Gastroesophageal sphincter (tissue), 4 donors: ENCODE data around the gene GMDS. TPM values are rescaled to one million over a fixed set of nuclear protein-coding genes. Genes with fewer than 3 reads are reported as not detected.
A peak's percentile ranks its signal among the peaks of the same experiment; 100 is the strongest.

Experiments used
- ATAC-seq: fragments of 150-250 bp; one replicate; pipeline ENCODE4 v1.9.1; 2016; ENCODE audit warnings: mild to moderate bottlenecking, moderate library complexity
- H3K27ac ChIP-seq, 4 donors: fragments of 200-600 bp; sonication (generic) in 3 of 4; 1 replicate in 3 of 4; 2 replicates in 1 of 4; pipeline ENCODE4 v1.5.1; 2016 to 2019
- H3K27me3 ChIP-seq: fragments of 200-600 bp; sonication (generic); one replicate; pipeline ENCODE4 v1.5.1; 2019
- H3K36me3 ChIP-seq, 2 donors: fragments of 200-600 bp; sonication (generic); one replicate each; pipeline ENCODE4 v1.5.1; 2019; ENCODE audit warnings: control low read depth in 1 of 2
- H3K4me1 ChIP-seq, 3 donors: fragments of 200-600 bp; sonication (generic); 1 replicate in 2 of 3; 2 replicates in 1 of 3; pipeline ENCODE4 v1.5.1; 2016 to 2019; ENCODE audit warnings: control low read depth in 2 of 3
- H3K4me3 ChIP-seq, 2 donors: fragments of 200-600 bp; sonication (generic); one replicate each; pipeline ENCODE4 v1.5.1; 2019; ENCODE audit warnings: mild to moderate bottlenecking in 1 of 2, moderate library complexity in 1 of 2
- H3K9me3 ChIP-seq, 3 donors: fragments of 200-600 bp; sonication (generic); one replicate each; pipeline ENCODE4 v1.5.1; 2017 to 2019; ENCODE audit warnings: control low read depth in 2 of 3
- EP300 ChIP-seq: sonication (generic); formaldehyde crosslinking; IDR thresholded peaks from one replicate; pipeline ENCODE4 v1.6.1; 2017; ENCODE audit warnings: antibody characterized with exemption, mild to moderate bottlenecking
- POLR2A ChIP-seq, 2 donors: fragments of 450-650 bp; IDR thresholded peaks; one replicate each; pipeline ENCODE4 v1.6.1; 2017; ENCODE audit warnings: antibody characterized with exemption in 2 of 2, mild to moderate bottlenecking in 2 of 2, moderate library complexity in 1 of 2
- POLR2AphosphoS5 ChIP-seq: sonication (generic); formaldehyde crosslinking; IDR thresholded peaks from one replicate; pipeline ENCODE4 v1.6.1; 2017; ENCODE audit warnings: antibody characterized with exemption
- WGBS, 2 donors: methylation state at CpG; one replicate each; pipeline ENCODE4 v1.1.5; 2018; ENCODE audit warnings: low coverage in 1 of 2; 5-methylcytosine and 5-hydroxymethylcytosine counted together
- total RNA-seq, 4 donors: library from RNA; depleted of rRNA; stranded (reverse); fragments of >200 nt; gene quantifications; one replicate each; pipeline ENCODE4 v1.1.0, GENCODE V29; 2016
- TF ChIP-seq, protein P1 (sequence below), 4 experiments: fragments of 200-600 bp in 2 of 4; fragments of 450-650 bp in 2 of 4; sonication (generic) in 1 of 4; IDR thresholded peaks; one replicate each; pipeline ENCODE4 v1.5.1; 2017 to 2019; ENCODE audit warnings: antibody characterized with exemption in 4 of 4, mild to moderate bottlenecking in 2 of 4, moderate library complexity in 2 of 4

Gene GMDS
- total RNA-seq, 4 donors from 2014 or later = 5.0 to 14.7 (median 6.4) TPM

GRCh38 chr6:1780251-1780867, 465.0 kb downstream of the GMDS start:
- ATAC-seq = no peak
- TF ChIP-seq EP300 (no peak), POLR2AphosphoS5 (no peak), POLR2A (IDR thresholded peaks at IDR 0.05) (no peak)
- TF ChIP-seq, protein P1, sequence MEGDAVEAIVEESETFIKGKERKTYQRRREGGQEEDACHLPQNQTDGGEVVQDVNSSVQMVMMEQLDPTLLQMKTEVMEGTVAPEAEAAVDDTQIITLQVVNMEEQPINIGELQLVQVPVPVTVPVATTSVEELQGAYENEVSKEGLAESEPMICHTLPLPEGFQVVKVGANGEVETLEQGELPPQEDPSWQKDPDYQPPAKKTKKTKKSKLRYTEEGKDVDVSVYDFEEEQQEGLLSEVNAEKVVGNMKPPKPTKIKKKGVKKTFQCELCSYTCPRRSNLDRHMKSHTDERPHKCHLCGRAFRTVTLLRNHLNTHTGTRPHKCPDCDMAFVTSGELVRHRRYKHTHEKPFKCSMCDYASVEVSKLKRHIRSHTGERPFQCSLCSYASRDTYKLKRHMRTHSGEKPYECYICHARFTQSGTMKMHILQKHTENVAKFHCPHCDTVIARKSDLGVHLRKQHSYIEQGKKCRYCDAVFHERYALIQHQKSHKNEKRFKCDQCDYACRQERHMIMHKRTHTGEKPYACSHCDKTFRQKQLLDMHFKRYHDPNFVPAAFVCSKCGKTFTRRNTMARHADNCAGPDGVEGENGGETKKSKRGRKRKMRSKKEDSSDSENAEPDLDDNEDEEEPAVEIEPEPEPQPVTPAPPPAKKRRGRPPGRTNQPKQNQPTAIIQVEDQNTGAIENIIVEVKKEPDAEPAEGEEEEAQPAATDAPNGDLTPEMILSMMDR (IDR thresholded peaks at IDR 0.05) = no peak
- Histone ChIP-seq H3K4me1 (peaks cover 0 to 13% (median 0%) of the 10 kb centered on the region in 3 donors), H3K27me3 (no peaks in the 10 kb centered on the region), H3K27ac (no peak overlapping the region), H3K9me3 (no peaks in the 10 kb centered on the region), H3K4me3 (no peak overlapping the region), H3K36me3 (no peaks in the 10 kb centered on the region)
- WGBS, 2 donors = 85 to 100% methylated on average over 4 to 7 of the region's 13 CpGs

DNA sequence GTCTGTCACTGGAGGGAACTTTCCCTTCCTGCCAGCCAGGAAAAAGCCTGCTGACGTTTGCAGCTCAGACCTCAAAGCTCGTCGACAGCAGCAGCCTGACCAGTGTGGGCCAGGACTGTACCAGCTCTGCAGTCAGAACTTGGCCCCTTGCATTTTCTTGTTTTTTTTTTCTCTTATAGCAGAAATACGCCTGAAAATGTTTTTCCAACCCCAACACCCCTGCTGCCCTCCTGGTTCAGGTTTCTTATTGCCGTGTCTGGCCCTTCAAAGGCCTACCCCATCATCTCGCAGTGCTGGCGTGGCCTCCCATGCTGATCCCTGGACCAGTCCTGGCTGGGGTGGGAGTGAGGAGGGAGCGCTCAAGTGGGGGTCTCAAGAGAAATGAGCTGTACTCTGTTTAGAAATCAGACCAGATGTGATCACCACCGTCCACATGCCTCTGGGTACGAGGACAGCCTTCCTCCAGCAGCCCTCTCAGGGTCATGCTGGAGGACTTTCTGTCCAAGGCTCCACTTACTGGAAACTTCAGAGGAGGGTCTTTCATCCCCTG, 466.6 kb downstream of the GMDS start:
- Histone ChIP-seq H3K36me3 (no peaks in the 10 kb centered on the region), H3K9me3 (no peaks in the 10 kb centered on the region), H3K4me1 (peaks cover 0 to 13% (median 0%) of the 10 kb centered on the region in 3 donors), H3K27ac (no peak overlapping the region), H3K4me3 (no peak overlapping the region), H3K27me3 (no peaks in the 10 kb centered on the region)
- WGBS, 2 donors = 35 to 71% methylated on average over 5 to 9 of the region's 10 CpGs
- no peak for TF ChIP-seq POLR2AphosphoS5
- TF ChIP-seq, protein P1 (IDR thresholded peaks at IDR 0.05) = no peak
- TF ChIP-seq POLR2A (IDR thresholded peaks at IDR 0.05) = no peak
- no peak for TF ChIP-seq EP300
- peak; percentile 43 for ATAC-seq

DNA sequence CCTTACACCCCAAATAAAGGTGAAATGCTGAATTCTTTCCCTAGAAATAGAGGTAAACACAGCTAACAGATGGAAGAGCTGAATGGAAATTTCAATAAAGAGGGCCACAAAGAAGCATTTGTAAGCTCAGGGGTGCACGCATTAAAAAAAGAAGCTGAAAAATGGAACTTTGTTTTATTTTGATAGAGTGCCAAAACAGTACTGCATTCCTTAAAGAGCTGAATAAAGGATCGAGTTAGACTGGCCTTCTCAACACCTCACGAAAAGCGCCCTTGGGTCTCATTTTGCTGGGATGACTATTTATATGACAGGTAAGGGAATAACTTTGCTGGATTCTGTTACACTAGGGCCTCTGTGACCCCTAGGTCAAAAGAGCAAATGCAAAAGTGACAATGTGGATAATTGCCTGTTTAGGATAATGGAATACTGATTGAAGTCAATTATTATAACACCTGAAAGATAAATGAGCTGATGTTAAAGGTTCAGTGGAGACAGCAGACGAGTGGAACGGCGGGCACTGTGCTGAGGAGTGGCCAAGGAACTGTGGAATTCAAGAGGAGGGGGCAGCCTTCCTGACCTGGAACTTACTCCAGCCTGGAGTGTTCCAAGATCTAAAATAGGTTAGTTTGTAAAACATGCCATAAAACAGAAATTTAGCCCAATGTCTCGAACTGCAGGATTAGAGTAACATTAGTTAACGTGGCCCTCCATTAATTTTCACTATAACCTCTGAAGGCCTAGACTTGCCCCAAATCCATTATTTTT, 467.3 kb downstream of the GMDS start:
- no peak for ATAC-seq
- no peak overlapping the region for H3K27ac ChIP-seq
- TF ChIP-seq EP300 (no peak), POLR2A (IDR thresholded peaks at IDR 0.05) (no peak)
- TF ChIP-seq, protein P1 (IDR thresholded peaks at IDR 0.05) = no peak
- H3K9me3 ChIP-seq = no peaks in the 10 kb centered on the region
- no peak overlapping the region for H3K4me3 ChIP-seq
- no peaks in the 10 kb centered on the region for H3K36me3 ChIP-seq
- peaks cover 0 to 13% (median 0%) of the 10 kb centered on the region in 3 donors for H3K4me1 ChIP-seq
- H3K27me3 ChIP-seq = no peaks in the 10 kb centered on the region
- WGBS, 2 donors = 74 to 81% methylated on average over 9 of the region's 9 CpGs

DNA sequence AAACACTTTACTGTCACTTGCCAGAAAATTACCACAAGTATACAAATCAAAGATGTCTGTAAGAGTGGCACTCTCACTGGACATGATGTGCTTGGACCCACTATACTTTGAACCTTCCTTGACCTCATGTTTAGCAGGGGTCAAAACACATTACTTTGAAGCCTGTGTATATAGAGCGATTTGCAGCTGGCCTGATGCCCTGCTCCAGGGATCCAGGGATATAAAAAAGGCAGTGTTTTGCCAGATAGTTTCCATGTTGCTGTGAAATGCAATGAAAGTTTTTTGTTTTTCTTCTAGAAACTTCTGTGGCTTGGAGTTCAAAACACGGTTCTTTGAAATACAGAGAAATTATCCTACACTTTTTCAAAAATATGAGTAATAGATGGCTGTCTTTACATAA, 470.0 kb downstream of the GMDS start:
- no peak for ATAC-seq
- Histone ChIP-seq H3K9me3 (no peaks in the 10 kb centered on the region), H3K27ac (no peak overlapping the region), H3K27me3 (no peaks in the 10 kb centered on the region), H3K4me1 (peaks cover 0 to 18% (median 0%) of the 10 kb centered on the region in 3 donors), H3K36me3 (no peaks in the 10 kb centered on the region), H3K4me3 (no peak overlapping the region)
- WGBS, 2 donors = 78% methylated on average over 2 of the region's 2 CpGs
- TF ChIP-seq EP300 (no peak), POLR2AphosphoS5 (no peak), POLR2A (IDR thresholded peaks at IDR 0.05) (no peak)
- TF ChIP-seq, protein P1 (IDR thresholded peaks at IDR 0.05) = no peak
